Measurements from ENCODE around the gene THUMPD1.
"Not testable (repeated sequence)": the region's sequence is repeated elsewhere in the genome, so short reads cannot be mapped to it uniquely, and the experiment has no call there.

Gene THUMPD1

GRCh38 chr16:20741554-20742285, at the start of gene THUMPD1:
Gene THUMPD1 (minus strand): TSS chr16:20741818. CDS start chr16:20741739, 79 bp downstream.
- DNase-seq (ENCODE audit: low spot score): peak; percentile 96

GRCh38 chr16:20789130-20789529, 47.5 kb upstream of the THUMPD1 start:
- no peak for DNase-seq (ENCODE audit: low spot score)

- no peak for DNase-seq (ENCODE audit: low spot score)
These were observed 42.6 kb upstream of the THUMPD1 start for GRCh38 chr16:20784204-20784603.

DNA sequence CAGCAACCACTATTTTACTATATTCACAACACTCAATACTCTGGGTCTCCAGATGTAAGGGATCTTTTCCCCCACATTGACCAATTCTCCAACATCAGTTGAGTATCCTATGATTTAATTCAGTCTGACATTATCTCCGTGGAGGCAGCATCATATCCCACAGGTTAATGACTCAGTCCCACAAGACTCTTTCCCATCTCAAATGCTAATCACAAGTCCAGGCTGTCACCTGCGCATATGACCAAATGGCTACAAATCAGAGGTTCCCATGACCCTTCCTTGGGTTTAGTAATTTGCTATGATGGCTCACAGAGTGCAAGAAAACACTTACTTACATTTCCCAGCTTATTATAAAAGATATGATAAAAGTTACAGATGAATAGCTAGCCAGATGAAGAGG, 40.9 kb upstream of the THUMPD1 start:
- DNase-seq (ENCODE audit: low spot score): no peak

DNA sequence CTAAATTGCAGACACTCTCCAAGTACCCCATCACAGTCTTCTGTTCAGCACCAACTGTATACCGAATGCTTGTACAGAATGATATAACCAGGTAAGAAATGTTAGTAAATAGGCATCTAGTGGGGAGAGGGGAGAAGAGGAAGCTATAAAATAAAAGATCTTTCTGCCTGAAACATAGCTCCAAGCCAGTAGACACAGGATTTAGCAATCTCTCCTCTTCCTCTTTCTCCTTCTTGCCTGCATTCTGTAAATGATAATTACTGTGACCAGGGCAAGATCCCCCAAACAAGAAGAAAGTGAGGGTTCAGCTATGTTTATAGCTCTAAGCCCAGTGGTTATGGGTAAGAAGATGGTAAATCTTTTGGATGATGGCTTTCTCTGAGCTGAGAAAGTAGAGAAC, 40.1 kb upstream of the THUMPD1 start:
- no peak for DNase-seq (ENCODE audit: low spot score)

GRCh38 chr16:20774703-20775362, 33.2 kb upstream of the THUMPD1 start:
- peak; percentile 65 for DNase-seq (ENCODE audit: low spot score)

- no peak for DNase-seq (ENCODE audit: low spot score)
These were observed 32.1 kb upstream of the THUMPD1 start for GRCh38 chr16:20773679-20774078.

- no peak for DNase-seq (ENCODE audit: low spot score)
These were observed 27.2 kb upstream of the THUMPD1 start for GRCh38 chr16:20768818-20769217.

GRCh38 chr16:20768121-20768520, 26.5 kb upstream of the THUMPD1 start:
- no peak for DNase-seq (ENCODE audit: low spot score)

GRCh38 chr16:20767577-20767976, 26.0 kb upstream of the THUMPD1 start:
- no peak for DNase-seq (ENCODE audit: low spot score)

DNA sequence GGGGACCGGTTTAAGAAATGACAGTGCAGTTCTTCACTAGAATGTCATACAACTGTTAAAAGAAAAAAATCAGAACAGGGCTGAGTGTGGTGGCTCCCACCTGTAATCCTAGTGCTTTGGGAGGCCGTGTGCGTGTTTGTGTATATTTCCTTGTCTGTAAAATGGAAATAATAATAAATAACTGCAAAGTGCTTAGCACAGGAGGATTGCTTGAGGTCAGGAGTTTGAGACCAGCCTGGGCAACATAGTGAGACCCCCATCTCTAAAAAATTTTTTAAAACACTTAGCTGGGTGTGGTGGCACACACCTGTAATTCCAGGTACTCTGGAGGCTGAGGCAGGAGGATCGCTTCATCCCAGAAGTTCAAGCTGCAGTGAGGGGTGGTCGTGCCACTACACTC, 24.7 kb upstream of the THUMPD1 start:
- no peak for DNase-seq (ENCODE audit: low spot score)

GRCh38 chr16:20765732-20766131, 24.1 kb upstream of the THUMPD1 start:
- DNase-seq (ENCODE audit: low spot score): no peak

- not testable (repeated sequence) for DNase-seq (ENCODE audit: low spot score)
These were observed 22.8 kb upstream of the THUMPD1 start for GRCh38 chr16:20764448-20764847.

GRCh38 chr16:20763461-20764232, 22.0 kb upstream of the THUMPD1 start, which contains the start of gene ACSM3:
Gene ACSM3 (plus strand): TSS chr16:20764014. CDS start chr16:20770035, 6,021 bp downstream.
- peak; percentile 83 for DNase-seq (ENCODE audit: low spot score)

- DNase-seq (ENCODE audit: low spot score): no peak
These were observed 20.9 kb upstream of the THUMPD1 start for GRCh38 chr16:20762404-20763123.

DNA sequence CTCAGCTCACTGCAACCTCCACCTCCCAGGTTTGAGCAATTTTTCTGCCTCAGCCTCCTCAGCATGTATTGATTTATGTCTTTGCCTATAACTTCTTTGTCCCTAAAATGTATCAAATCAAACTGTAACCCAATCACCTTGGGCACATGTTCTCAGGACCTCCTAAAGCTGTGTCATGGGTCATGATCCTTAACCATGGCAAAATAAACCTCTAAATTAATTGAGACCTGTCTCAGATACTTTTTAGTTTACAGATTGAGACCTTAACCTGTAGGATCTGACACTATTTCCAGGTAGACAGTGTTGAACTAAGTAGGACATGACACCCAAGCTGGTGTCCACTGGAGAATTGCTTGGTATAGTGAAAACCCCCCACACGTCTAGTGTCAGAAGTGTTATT, 19.6 kb upstream of the THUMPD1 start:
- no peak for DNase-seq (ENCODE audit: low spot score)

- DNase-seq (ENCODE audit: low spot score): no peak
These were observed 18.7 kb upstream of the THUMPD1 start for GRCh38 chr16:20760346-20760745.

- DNase-seq (ENCODE audit: low spot score): not testable (repeated sequence)
These were observed 14.2 kb upstream of the THUMPD1 start for GRCh38 chr16:20755799-20756198.

DNA sequence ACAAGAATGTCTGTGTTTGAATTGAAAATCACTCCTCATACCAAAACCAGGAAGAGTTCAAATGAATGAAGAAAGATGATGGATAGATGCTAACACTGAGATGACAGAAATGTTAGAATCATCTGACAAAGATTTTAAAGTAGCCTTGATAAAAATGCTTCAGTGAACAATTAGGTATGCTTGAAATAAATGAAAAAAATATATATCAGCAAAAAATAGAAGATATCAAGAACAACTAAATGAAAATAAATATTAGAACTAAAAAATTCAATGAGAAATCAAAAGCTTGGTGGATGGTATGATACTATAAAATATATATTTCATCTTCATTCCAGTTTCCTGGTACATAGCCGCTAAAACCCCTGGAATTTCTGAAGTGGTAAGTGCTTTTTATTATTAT, 13.6 kb upstream of the THUMPD1 start:
- DNase-seq (ENCODE audit: low spot score): no peak

GRCh38 chr16:20753727-20754126, 12.1 kb upstream of the THUMPD1 start:
- DNase-seq (ENCODE audit: low spot score): no peak

DNA sequence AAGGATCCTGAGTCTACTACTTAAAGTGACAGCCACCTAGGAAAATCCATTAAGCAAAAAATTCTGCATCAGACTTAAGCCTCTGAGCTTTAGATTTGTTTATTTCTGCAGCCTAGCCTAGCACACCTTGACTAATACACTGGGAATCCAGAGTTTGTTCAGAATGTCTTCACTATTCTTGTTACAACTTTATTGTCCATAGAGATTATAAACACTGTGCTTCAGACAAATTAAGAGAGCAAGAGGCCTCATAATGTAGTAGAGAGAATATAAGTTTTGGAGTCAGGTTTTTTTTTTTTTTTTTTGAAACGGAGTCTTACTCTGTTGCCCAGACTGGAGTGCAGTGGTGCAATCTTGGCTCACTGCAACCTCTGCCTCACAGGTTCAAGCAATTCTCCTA, 8.9 kb upstream of the THUMPD1 start:
- DNase-seq (ENCODE audit: low spot score): no peak

DNA sequence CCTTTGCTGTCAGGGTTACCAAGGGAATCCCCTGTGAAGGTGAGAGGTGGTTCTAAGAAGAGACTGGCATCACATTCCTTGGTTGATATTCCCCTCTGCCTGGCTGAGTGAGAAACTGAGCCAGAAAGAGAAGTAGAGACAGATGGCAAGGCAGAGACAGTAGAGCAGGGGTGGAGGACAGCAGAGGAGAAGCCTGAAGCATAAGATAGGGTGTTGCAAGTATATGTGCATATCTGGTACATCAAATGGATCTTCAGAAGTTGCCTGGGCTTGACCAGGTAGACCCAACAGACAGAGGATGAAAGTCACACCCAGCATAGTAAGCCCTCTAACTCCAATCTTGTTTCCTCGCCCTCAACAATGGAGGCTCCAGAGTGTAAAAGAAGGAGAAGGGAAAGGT, 7.9 kb upstream of the THUMPD1 start:
- no peak for DNase-seq (ENCODE audit: low spot score)
